Subcutaneous adipose tissue (tissue), 4 donors: ENCODE measurements around the gene C8A. TPM values are rescaled to one million over a fixed set of nuclear protein-coding genes. Genes with fewer than 3 reads are reported as not detected.

Source experiments
- CTCF ChIP-seq: fragments of 450-650 bp; IDR thresholded peaks from one replicate; pipeline ENCODE4 v1.5.1; 2016; ENCODE audit warnings: low read depth, mild to moderate bottlenecking, control low read depth, antibody characterized with exemption, moderate library complexity
- total RNA-seq, 4 donors: library from RNA; depleted of rRNA; stranded (reverse); fragments of >200 nt; gene quantifications; one replicate each; pipeline ENCODE4 v1.1.0, GENCODE V29; 2016

C8A gene
- total RNA-seq, 4 donors from 2014 or later, result not detected

- TF ChIP-seq CTCF, result no peak
Measured at GRCh38 chr1:56837244-56837939, 17.2 kb upstream of the C8A start.

- no peak for TF ChIP-seq CTCF
Measured at GRCh38 chr1:56838759-56839158, 15.8 kb upstream of the C8A start.

GRCh38 chr1:56843544-56843943 lies 11.1 kb upstream of the C8A start:
- no peak for TF ChIP-seq CTCF

GRCh38 chr1:56844545-56845136 lies 10.0 kb upstream of the C8A start:
- TF ChIP-seq CTCF, result no peak

- TF ChIP-seq CTCF, result no peak
Measured at GRCh38 chr1:56845343-56845742, 9.3 kb upstream of the C8A start.

- TF ChIP-seq CTCF, result no peak
Measured at GRCh38 chr1:56849750-56850149, 4.8 kb upstream of the C8A start.

- TF ChIP-seq CTCF, result no peak
Measured at GRCh38 chr1:56850411-56850810, 4.2 kb upstream of the C8A start.
